Measurements from ENCODE around the gene PAN3. TPM values are rescaled to one million over a fixed set of nuclear protein-coding genes. Genes with fewer than 3 reads are reported as not detected.

PAN3 gene
- total and polyA plus RNA-seq, 10 donors, result 18.4 to 85.8 (median 70.1) TPM

GRCh38 chr13:28271056-28271840, 132.9 kb downstream of the PAN3 start:
- no peak for DNase-seq
- Histone ChIP-seq H3K27ac (no peak overlapping the region), H3K4me1 (peaks cover 0 to 23% (median 13%) of the 10 kb centered on the region in 6 donors), H3K36me3 (peaks cover 3 to 94% (median 60%) of the 10 kb centered on the region in 6 donors), H3K27me3 (replicated peaks in 1 of 7) (no peaks in the 10 kb centered on the region), H3K9me3 (peaks cover 0 to 9% (median 0%) of the 10 kb centered on the region in 8 donors), H3K4me3 (no peak overlapping the region)
- no peak for TF ChIP-seq POLR2A (IDR thresholded peaks at IDR 0.05)
- TF ChIP-seq POLR2AphosphoS5 (IDR thresholded peaks at IDR 0.05), result no peak
- TF ChIP-seq CTCF (IDR thresholded peaks at IDR 0.05 in 8 of 11, conservative IDR thresholded peaks at IDR 0.05 in 3 of 11), result no peak
- WGBS, 5 donors, result 77 to 98% (median 85%) methylated on average over 2 of the region's 2 CpGs
- intact Hi-C loops (cut with DNase I; ENCODE audit: low total_unique reads), result no loop called here

DNA sequence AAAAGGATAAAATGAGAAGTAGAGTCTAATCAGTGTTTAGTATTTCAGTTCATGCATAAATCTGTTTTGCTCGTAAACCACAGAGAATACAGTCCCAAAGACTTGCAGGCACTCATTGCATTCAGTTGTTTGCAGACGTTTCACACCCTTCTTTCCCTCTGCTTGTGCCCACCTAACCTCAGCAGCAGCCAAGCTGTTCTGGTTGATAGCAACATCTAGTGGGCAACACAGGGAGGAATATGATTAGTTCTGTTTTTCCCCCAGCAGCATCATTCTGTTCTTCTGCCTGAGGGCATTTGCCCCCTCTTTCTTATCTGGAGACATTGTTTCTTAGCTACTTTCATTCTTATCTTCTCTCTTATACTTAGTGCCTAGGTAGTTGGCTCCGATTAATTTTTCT, 135.6 kb downstream of the PAN3 start:
- DNase-seq, result no peak
- Histone ChIP-seq H3K4me3 (no peak overlapping the region), H3K27ac (no peak overlapping the region), H3K36me3 (peaks cover 5 to 100% (median 55%) of the 10 kb centered on the region in 6 donors), H3K4me1 (peaks cover 0 to 10% (median 2%) of the 10 kb centered on the region in 6 donors), H3K27me3 (replicated peaks in 1 of 7) (no peaks in the 10 kb centered on the region), H3K9me3 (no peaks in the 10 kb centered on the region)
- 61 to 71% (median 65%) methylated on average over 3 of the region's 3 CpGs for WGBS, 5 donors
- TF ChIP-seq POLR2A (IDR thresholded peaks at IDR 0.05) (no peak), POLR2AphosphoS5 (IDR thresholded peaks at IDR 0.05) (no peak), CTCF (IDR thresholded peaks at IDR 0.05 in 8 of 11, conservative IDR thresholded peaks at IDR 0.05 in 3 of 11) (no peak)
- intact Hi-C loops (cut with DNase I; ENCODE audit: low total_unique reads), result no loop called here

DNA sequence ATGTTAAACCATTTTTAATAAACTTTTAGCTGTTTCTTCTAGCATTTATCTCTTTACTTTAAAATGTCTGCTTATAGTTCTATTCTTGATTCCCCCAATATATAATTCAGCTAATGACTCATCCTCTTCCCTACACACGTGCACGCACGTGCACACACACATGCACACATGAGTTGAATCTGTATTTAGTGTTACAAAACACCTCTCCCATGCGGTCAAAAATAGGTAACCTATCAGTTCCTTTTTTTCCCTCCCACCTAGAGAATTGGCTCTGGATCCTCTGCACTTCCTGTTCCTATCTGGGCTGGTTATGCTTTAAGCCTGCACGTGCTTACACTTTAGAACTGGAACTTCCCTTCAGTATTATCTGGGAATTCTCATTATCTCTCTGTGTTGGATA, 144.1 kb downstream of the PAN3 start:
- 57 to 74% (median 68%) methylated on average over 5 of the region's 5 CpGs for WGBS, 5 donors
- no peak for DNase-seq
- H3K4me3 ChIP-seq, result no peak overlapping the region
- intact Hi-C loops (cut with DNase I; ENCODE audit: low total_unique reads), result no loop called here
- TF ChIP-seq POLR2A (IDR thresholded peaks at IDR 0.05), result no peak
- TF ChIP-seq CTCF (IDR thresholded peaks at IDR 0.05 in 8 of 11, conservative IDR thresholded peaks at IDR 0.05 in 3 of 11), result no peak
- TF ChIP-seq POLR2AphosphoS5 (IDR thresholded peaks at IDR 0.05), result no peak
- H3K9me3 ChIP-seq, result no peaks in the 10 kb centered on the region
- no peak overlapping the region for H3K27ac ChIP-seq
- peaks cover 0 to 100% (median 63%) of the 10 kb centered on the region in 6 donors for H3K36me3 ChIP-seq
- H3K27me3 ChIP-seq (replicated peaks in 1 of 7), result no peaks in the 10 kb centered on the region
- H3K4me1 ChIP-seq, result no peaks in the 10 kb centered on the region

GRCh38 chr13:28283600-28283999, 145.3 kb downstream of the PAN3 start:
- Histone ChIP-seq H3K4me3 (no peak overlapping the region), H3K9me3 (no peaks in the 10 kb centered on the region), H3K27ac (no peak overlapping the region), H3K27me3 (replicated peaks in 1 of 7) (no peaks in the 10 kb centered on the region), H3K36me3 (peaks cover 0 to 100% (median 67%) of the 10 kb centered on the region in 6 donors), H3K4me1 (no peaks in the 10 kb centered on the region)
- no peak for DNase-seq
- TF ChIP-seq CTCF (IDR thresholded peaks at IDR 0.05 in 8 of 11, conservative IDR thresholded peaks at IDR 0.05 in 3 of 11) (no peak), POLR2AphosphoS5 (IDR thresholded peaks at IDR 0.05) (no peak), POLR2A (IDR thresholded peaks at IDR 0.05) (no peak)
- intact Hi-C loops (cut with DNase I; ENCODE audit: low total_unique reads), result no loop called here
- 95 to 99% (median 97%) methylated on average over 3 of the region's 3 CpGs for WGBS, 5 donors
